ENCODE results near the gene ZFHX3. TPM values are rescaled to one million over a fixed set of nuclear protein-coding genes. Genes with fewer than 3 reads are reported as not detected.
A peak's percentile ranks its signal among the peaks of the same experiment; 100 is the strongest.

The ZFHX3 gene
- total RNA-seq, 1 donor from 2014 or later = 34.8 TPM

DNA sequence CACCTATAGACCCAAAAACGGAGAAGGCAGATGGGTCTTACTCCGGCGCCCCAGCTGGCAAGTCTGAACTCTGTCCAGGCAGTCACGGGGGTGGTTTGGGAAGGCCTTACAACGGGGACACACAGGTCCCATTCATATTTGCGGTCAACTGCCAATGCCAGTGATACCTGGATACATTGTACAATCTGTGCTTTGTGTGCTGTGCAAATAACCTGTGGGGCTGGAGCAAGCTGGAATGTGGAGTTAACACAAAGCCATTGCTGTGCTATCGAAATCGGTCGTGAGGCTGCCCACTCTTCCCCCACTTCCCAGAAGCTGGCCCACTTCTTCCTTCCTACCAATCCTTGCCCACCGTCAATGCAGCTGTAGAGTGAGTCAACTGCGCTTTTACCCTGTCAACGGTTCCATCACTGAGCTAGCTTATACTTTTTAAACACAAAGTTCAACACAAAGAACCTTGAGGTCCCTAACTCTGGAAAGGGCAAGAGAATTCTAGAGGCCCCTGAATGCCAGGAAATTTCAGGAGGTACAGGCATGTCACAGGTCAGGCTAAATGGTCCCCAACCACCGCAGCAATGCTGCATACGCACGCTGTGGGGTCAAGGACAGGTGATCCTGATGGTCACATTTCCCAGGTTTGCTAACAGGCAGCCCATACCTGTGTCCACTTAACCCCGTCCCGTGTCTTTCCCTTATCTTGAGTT is 122.8 kb downstream of the ZFHX3 start:
- no peak for DNase-seq (ENCODE audit: low spot score in 2 of 2)
- Histone ChIP-seq H3K4me3 (no peak overlapping the region), H3K27me3 (no peaks in the 10 kb centered on the region), H3K9me3 (no peaks in the 10 kb centered on the region), H3K4me1 (peaks cover 0 to 35% of the 10 kb centered on the region in 2 donors), H3K27ac (no peak overlapping the region), H3K36me3 (no peaks in the 10 kb centered on the region)
- TF ChIP-seq, protein P1, sequence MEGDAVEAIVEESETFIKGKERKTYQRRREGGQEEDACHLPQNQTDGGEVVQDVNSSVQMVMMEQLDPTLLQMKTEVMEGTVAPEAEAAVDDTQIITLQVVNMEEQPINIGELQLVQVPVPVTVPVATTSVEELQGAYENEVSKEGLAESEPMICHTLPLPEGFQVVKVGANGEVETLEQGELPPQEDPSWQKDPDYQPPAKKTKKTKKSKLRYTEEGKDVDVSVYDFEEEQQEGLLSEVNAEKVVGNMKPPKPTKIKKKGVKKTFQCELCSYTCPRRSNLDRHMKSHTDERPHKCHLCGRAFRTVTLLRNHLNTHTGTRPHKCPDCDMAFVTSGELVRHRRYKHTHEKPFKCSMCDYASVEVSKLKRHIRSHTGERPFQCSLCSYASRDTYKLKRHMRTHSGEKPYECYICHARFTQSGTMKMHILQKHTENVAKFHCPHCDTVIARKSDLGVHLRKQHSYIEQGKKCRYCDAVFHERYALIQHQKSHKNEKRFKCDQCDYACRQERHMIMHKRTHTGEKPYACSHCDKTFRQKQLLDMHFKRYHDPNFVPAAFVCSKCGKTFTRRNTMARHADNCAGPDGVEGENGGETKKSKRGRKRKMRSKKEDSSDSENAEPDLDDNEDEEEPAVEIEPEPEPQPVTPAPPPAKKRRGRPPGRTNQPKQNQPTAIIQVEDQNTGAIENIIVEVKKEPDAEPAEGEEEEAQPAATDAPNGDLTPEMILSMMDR (IDR thresholded peaks at IDR 0.05) = no peak
- intact Hi-C loops (cut with DNase I) = no loop called here

DNA sequence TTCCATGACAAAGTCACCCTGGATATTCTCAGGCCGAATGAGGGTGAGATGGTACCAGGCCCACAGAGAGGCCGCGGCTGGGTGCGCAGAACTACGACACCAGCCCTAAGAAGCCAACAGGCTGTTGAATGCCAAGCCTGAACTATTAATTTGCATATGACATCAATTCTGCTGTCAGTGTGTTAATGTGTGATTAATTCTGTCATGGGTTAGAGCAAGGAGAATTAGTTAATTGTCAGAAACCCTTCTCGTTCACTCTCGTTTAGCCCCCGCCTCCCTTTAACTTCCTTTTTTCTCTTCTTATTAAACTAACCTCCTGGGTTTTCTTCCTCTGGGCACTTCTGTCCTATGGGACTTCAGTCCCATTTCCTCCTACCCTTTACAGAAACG is 123.4 kb downstream of the ZFHX3 start:
- H3K4me1 ChIP-seq = peaks cover 0 to 31% of the 10 kb centered on the region in 2 donors
- no peaks in the 10 kb centered on the region for H3K27me3 ChIP-seq
- H3K36me3 ChIP-seq = no peaks in the 10 kb centered on the region
- H3K9me3 ChIP-seq = no peaks in the 10 kb centered on the region
- no peak for DNase-seq (ENCODE audit: low spot score in 2 of 2)
- TF ChIP-seq, protein P1 (IDR thresholded peaks at IDR 0.05) = no peak
- no peak overlapping the region for H3K27ac ChIP-seq
- H3K4me3 ChIP-seq = no peak overlapping the region
- intact Hi-C loops (cut with DNase I) = no loop called here

DNA sequence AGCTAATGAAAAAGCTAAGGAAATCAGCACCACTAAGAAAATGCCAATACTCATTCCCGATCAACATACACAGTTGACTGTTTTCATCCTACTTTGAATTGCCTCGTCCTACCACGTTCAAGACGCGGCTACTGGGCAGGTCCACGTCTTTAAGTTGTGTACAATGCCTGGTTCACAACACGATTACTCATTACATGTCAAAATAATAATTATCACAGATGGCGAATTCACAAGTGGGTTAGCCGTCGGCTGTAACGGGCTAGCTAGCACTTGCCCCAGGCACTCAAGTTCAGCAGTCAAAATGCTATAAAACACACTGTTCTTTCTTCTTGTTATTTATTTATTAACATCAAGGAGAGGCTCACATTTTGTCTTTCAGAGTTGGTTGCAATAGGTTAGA is 124.2 kb downstream of the ZFHX3 start:
- no peak overlapping the region for H3K4me3 ChIP-seq
- no peak overlapping the region for H3K27ac ChIP-seq
- peaks cover 0 to 30% of the 10 kb centered on the region in 2 donors for H3K4me1 ChIP-seq
- H3K36me3 ChIP-seq = no peaks in the 10 kb centered on the region
- TF ChIP-seq, protein P1 (IDR thresholded peaks at IDR 0.05) = no peak
- no peaks in the 10 kb centered on the region for H3K27me3 ChIP-seq
- intact Hi-C loops (cut with DNase I) = no loop called here
- DNase-seq (ENCODE audit: low spot score in 2 of 2) = no peak
- H3K9me3 ChIP-seq = no peaks in the 10 kb centered on the region

DNA sequence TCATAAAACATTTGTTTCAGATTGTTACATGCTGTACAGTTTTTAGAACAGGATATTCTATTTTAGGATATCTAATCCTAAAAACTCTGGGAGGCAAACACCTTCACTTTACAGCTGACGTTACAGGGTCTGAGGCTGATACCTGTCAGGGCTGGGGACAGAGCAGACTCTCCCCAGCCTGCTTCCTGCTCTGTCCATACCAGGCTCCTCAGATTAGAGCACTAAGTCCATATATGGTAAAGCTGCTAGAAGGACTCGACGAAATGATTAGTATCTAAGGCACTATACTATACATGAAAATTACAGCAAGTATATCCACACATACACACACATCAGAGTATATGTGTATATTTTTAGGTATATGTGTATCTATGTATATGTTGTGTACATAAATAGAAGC is 125.2 kb downstream of the ZFHX3 start:
- intact Hi-C loops (cut with DNase I) = no loop called here
- Histone ChIP-seq H3K4me3 (peak overlapping the region in 1 of 2 donors; percentile 60), H3K27ac (peak overlapping the region; percentile 57 to 58), H3K4me1 (peaks cover 0 to 30% of the 10 kb centered on the region in 2 donors), H3K27me3 (no peaks in the 10 kb centered on the region), H3K9me3 (no peaks in the 10 kb centered on the region), H3K36me3 (no peaks in the 10 kb centered on the region)
- TF ChIP-seq, protein P1 (IDR thresholded peaks at IDR 0.05) = no peak
- no peak for DNase-seq (ENCODE audit: low spot score in 2 of 2)

DNA sequence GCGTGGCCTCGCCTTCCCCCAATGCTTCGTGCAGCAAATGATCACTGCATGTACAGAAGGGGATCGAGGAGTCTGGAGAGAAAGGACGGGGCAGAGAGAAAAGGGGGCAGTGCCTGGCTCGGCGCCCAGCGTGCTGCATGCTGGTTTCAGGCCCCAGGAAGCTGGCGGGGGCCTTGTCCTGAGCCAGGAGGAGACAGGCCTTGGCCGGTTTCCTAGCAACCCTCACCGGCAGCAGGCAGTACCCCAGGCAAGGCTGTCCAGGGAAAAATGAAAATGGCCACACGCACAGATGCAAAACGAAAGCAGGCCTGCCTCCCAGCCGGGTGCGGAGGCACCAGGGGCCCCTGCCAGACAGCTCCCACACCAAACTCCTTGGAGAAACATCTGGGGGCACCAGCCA is 126.3 kb downstream of the ZFHX3 start:
- TF ChIP-seq, protein P1 (IDR thresholded peaks at IDR 0.05) = no peak
- no peaks in the 10 kb centered on the region for H3K36me3 ChIP-seq
- H3K4me1 ChIP-seq = peaks cover 0 to 27% of the 10 kb centered on the region in 2 donors
- intact Hi-C loops (cut with DNase I) = no loop called here
- H3K4me3 ChIP-seq = peak overlapping the region; percentile 24 to 60
- peak overlapping the region; percentile 57 to 58 for H3K27ac ChIP-seq
- no peaks in the 10 kb centered on the region for H3K27me3 ChIP-seq
- H3K9me3 ChIP-seq = no peaks in the 10 kb centered on the region
- peak in 1 of 2 donors; percentile 70 for DNase-seq (ENCODE audit: low spot score in 2 of 2)
